HepG2 (cell line): ENCODE measurements around the gene FAM229A. TPM values are rescaled to one million over a fixed set of nuclear protein-coding genes. Genes with fewer than 3 reads are reported as not detected.

Experiments
- FUBP1 ChIP-seq: sonication (generic); formaldehyde crosslinking; IDR thresholded peaks from 2 replicates; pipeline ENCODE4 v1.5.1; 2020; ENCODE audit warnings: missing genetic modification reagents, mild to moderate bottlenecking, borderline replicate concordance
- KAT2B ChIP-seq: fragments of 150-350 bp; IDR thresholded peaks from 2 replicates; pipeline ENCODE4 v1.6.1; 2014; ENCODE audit warnings: low read depth, low read length, borderline replicate concordance
- LBX2 ChIP-seq: sonication (generic); formaldehyde crosslinking; IDR thresholded peaks from 2 replicates; pipeline ENCODE4 v1.5.0; 2020; ENCODE audit warnings: missing genetic modification reagents, mild to moderate bottlenecking, borderline replicate concordance
- MYPOP ChIP-seq: sonication (generic); formaldehyde crosslinking; IDR thresholded peaks from 2 replicates; pipeline ENCODE4 v1.8.1; 2023; ENCODE audit warnings: mild to moderate bottlenecking, moderate library complexity, missing genetic modification reagents
- SMAD9 ChIP-seq: sonication (generic); formaldehyde crosslinking; IDR thresholded peaks from 2 replicates; pipeline ENCODE4 v1.5.1; 2020; ENCODE audit warnings: mild to moderate bottlenecking, missing genetic modification reagents
- ZGPAT ChIP-seq: IDR thresholded peaks from 2 replicates; pipeline ENCODE4 v1.6.1; 2016; ENCODE audit warnings: mild to moderate bottlenecking
- ZNF318 ChIP-seq: sonication (generic); formaldehyde crosslinking; IDR thresholded peaks from 2 replicates; pipeline ENCODE4 v1.4.0; 2020; ENCODE audit warnings: mild to moderate bottlenecking, missing genetic modification reagents
- ZNF326 ChIP-seq: sonication (generic); formaldehyde crosslinking; IDR thresholded peaks from 2 replicates; pipeline ENCODE4 v1.4.0; 2020; ENCODE audit warnings: missing genetic modification reagents, borderline replicate concordance
- ZNF687 ChIP-seq: sonication (generic); formaldehyde crosslinking; IDR thresholded peaks from 2 replicates; pipeline ENCODE4 v1.5.1; 2020; ENCODE audit warnings: mild to moderate bottlenecking, missing genetic modification reagents, moderate library complexity
- polyA plus RNA-seq, 8 experiments: library from polyadenylated mRNA; depleted of rRNA in 3 of 8; stranded (reverse) in 7 of 8; unstranded in 1 of 8; fragments of >200 nt; fragmentation: Illumina TruSeq in 4 of 8; extraction: Trizol in 4 of 8; gene quantifications; 2 replicates each; pipeline versions ENCODE4 v1.2.1 to v1.2.3, GENCODE V29; 2011 to 2016; ENCODE audit warnings: low read depth in 4 of 8, missing spikeins in 1 of 8, mixed read lengths in 1 of 8; ENCODE audit not compliant: insufficient read depth in 1 of 8
- total RNA-seq, 5 experiments: library from RNA; depleted of rRNA; stranded (reverse); fragments of >200 nt; fragmentation: Illumina TruSeq; extraction: Trizol; gene quantifications; 2 replicates each; pipeline ENCODE4 v1.2.3, GENCODE V29; 2016; ENCODE audit warnings: low read depth in 1 of 5

FAM229A gene
- total and polyA plus RNA-seq, 2 of the 13 experiments (the other 11 are each of a cell fraction or from before 2014, with no cell fraction given), result 3.2 to 17.6 TPM

GRCh38 chr1:32394141-32394889, 32.0 kb upstream of the FAM229A start, which contains the start of gene BSDC1 (continued):
- TF ChIP-seq ZNF318 (CRISPR knock-in tag), result peak; percentile 55; the same call in 1 of the 2 replicates
- peak; percentile 74; the same call in 1 of the 2 replicates for TF ChIP-seq MYPOP (CRISPR knock-in tag)
- no peak for TF ChIP-seq FUBP1
- no peak for TF ChIP-seq SMAD9 (CRISPR knock-in tag)
- TF ChIP-seq ZNF687, result peak; percentile 85
- TF ChIP-seq ZNF326 (CRISPR knock-in tag), result no peak
- no peak for TF ChIP-seq KAT2B
- 0 out of 2 replicates have a peak, but pooled peaks have one; percentile 22 for TF ChIP-seq LBX2
- TF ChIP-seq ZGPAT (CRISPR knock-in tag), result peak; percentile 60; the same call in 1 of the 2 replicates
